ENCODE results near the gene SLC6A20. TPM values are rescaled to one million over a fixed set of nuclear protein-coding genes. Genes with fewer than 3 reads are reported as not detected.
A peak's percentile ranks its signal among the peaks of the same experiment; 100 is the strongest.

SLC6A20 gene
- total and polyA plus RNA-seq, 2 experiments from 2014 or later, result 0.20 to 0.39 TPM

GRCh38 chr3:45777746-45778386 is 18.5 kb downstream of the SLC6A20 start:
- no peaks in the 10 kb centered on the region for H3K4me1 ChIP-seq (ENCODE audit: low read depth)
- no peaks in the 10 kb centered on the region for H3K9me3 ChIP-seq (ENCODE audit: low read depth)
- no peak for DNase-seq (ENCODE audit: low read depth in 1 of 2, low spot score in 1 of 2)
- H3K36me3 ChIP-seq, result no peaks in the 10 kb centered on the region
- no peak overlapping the region for H3K4me3 ChIP-seq
- H3K27ac ChIP-seq, result no peak overlapping the region
- H3K27me3 ChIP-seq, result no peaks in the 10 kb centered on the region
- no peak for TF ChIP-seq CTCF (IDR thresholded peaks at IDR 0.05; ENCODE audit: low read depth, low read length)

GRCh38 chr3:45777111-45777745 is 19.1 kb downstream of the SLC6A20 start:
- Histone ChIP-seq H3K4me1 (ENCODE audit: low read depth) (no peaks in the 10 kb centered on the region), H3K27me3 (no peaks in the 10 kb centered on the region), H3K27ac (no peak overlapping the region), H3K4me3 (no peak overlapping the region), H3K36me3 (no peaks in the 10 kb centered on the region), H3K9me3 (ENCODE audit: low read depth) (no peaks in the 10 kb centered on the region)
- DNase-seq (ENCODE audit: low read depth in 1 of 2, low spot score in 1 of 2), result no peak
- TF ChIP-seq CTCF (IDR thresholded peaks at IDR 0.05; ENCODE audit: low read depth, low read length), result no peak

- Histone ChIP-seq H3K4me3 (no peak overlapping the region), H3K27me3 (no peaks in the 10 kb centered on the region), H3K27ac (no peak overlapping the region), H3K4me1 (ENCODE audit: low read depth) (no peaks in the 10 kb centered on the region), H3K36me3 (no peaks in the 10 kb centered on the region), H3K9me3 (ENCODE audit: low read depth) (no peaks in the 10 kb centered on the region)
- DNase-seq (ENCODE audit: low read depth in 1 of 2, low spot score in 1 of 2), result peak in 1 of 2 donors; percentile 24
- TF ChIP-seq CTCF (IDR thresholded peaks at IDR 0.05; ENCODE audit: low read depth, low read length), result no peak
These were observed 19.7 kb downstream of the SLC6A20 start for GRCh38 chr3:45776611-45777010.

- no peaks in the 10 kb centered on the region for H3K9me3 ChIP-seq (ENCODE audit: low read depth)
- no peaks in the 10 kb centered on the region for H3K36me3 ChIP-seq
- no peak for TF ChIP-seq CTCF (IDR thresholded peaks at IDR 0.05; ENCODE audit: low read depth, low read length)
- H3K27ac ChIP-seq, result no peak overlapping the region
- no peak for DNase-seq (ENCODE audit: low read depth in 1 of 2, low spot score in 1 of 2)
- H3K4me3 ChIP-seq, result no peak overlapping the region
- H3K4me1 ChIP-seq (ENCODE audit: low read depth), result no peaks in the 10 kb centered on the region
- H3K27me3 ChIP-seq, result no peaks in the 10 kb centered on the region
These were observed 20.1 kb downstream of the SLC6A20 start for GRCh38 chr3:45776301-45776595.

GRCh38 chr3:45775571-45776300 is 20.6 kb downstream of the SLC6A20 start:
- Histone ChIP-seq H3K9me3 (ENCODE audit: low read depth) (no peaks in the 10 kb centered on the region), H3K27ac (no peak overlapping the region), H3K36me3 (no peaks in the 10 kb centered on the region), H3K4me3 (no peak overlapping the region), H3K4me1 (ENCODE audit: low read depth) (no peaks in the 10 kb centered on the region), H3K27me3 (no peaks in the 10 kb centered on the region)
- TF ChIP-seq CTCF (IDR thresholded peaks at IDR 0.05; ENCODE audit: low read depth, low read length), result no peak
- DNase-seq (ENCODE audit: low read depth in 1 of 2, low spot score in 1 of 2), result no peak

Measured in cardiac muscle cell (in vitro differentiated cells and primary cell).